ENCODE data around the gene MRPL10.

Gene MRPL10

GRCh38 chr17:47869114-47869513, 37.8 kb upstream of the MRPL10 start:
- Histone ChIP-seq H3K4me3 (ENCODE audit: insufficient read length, low read depth) (no peak overlapping the region), H3K9ac (ENCODE audit: insufficient read length, low read depth) (no peak overlapping the region), H3K4me1 (ENCODE audit: insufficient read depth, insufficient read length) (peaks cover 10% of the 10 kb centered on the region), H3K27me3 (ENCODE audit: insufficient read depth, insufficient read length) (peaks cover 18% of the 10 kb centered on the region), H3K36me3 (ENCODE audit: insufficient read depth, insufficient read length, low read length) (no peaks in the 10 kb centered on the region), H3K9me3 (ENCODE audit: insufficient read depth, low read length) (no peaks in the 10 kb centered on the region)
- no peak for TF ChIP-seq ZNF274 (IDR thresholded peaks at IDR 0.05; ENCODE audit: low read depth, low read length)
- TF ChIP-seq SUZ12 (IDR thresholded peaks at IDR 0.05; ENCODE audit: extremely low read depth, insufficient read depth, insufficient read length): no peak
- no peak for TF ChIP-seq YY1 (IDR thresholded peaks at IDR 0.05; ENCODE audit: insufficient read depth, insufficient read length)
- DNase-seq (ENCODE audit: low read depth, low spot score): no peak

GRCh38 chr17:47867813-47868533, 36.6 kb upstream of the MRPL10 start:
- Histone ChIP-seq H3K36me3 (ENCODE audit: insufficient read depth, insufficient read length, low read length) (no peaks in the 10 kb centered on the region), H3K4me1 (ENCODE audit: insufficient read depth, insufficient read length) (peaks cover 4% of the 10 kb centered on the region), H3K9ac (ENCODE audit: insufficient read length, low read depth) (no peak overlapping the region), H3K4me3 (ENCODE audit: insufficient read length, low read depth) (no peak overlapping the region), H3K9me3 (ENCODE audit: insufficient read depth, low read length) (no peaks in the 10 kb centered on the region; the same call in 1 of the 2 replicates), H3K27me3 (ENCODE audit: insufficient read depth, insufficient read length) (peaks cover 18% of the 10 kb centered on the region)
- TF ChIP-seq SUZ12 (IDR thresholded peaks at IDR 0.05; ENCODE audit: extremely low read depth, insufficient read depth, insufficient read length) (no peak), YY1 (IDR thresholded peaks at IDR 0.05; ENCODE audit: insufficient read depth, insufficient read length) (no peak)
- no peak for DNase-seq (ENCODE audit: low read depth, low spot score)

GRCh38 chr17:47866941-47867340, 35.6 kb upstream of the MRPL10 start:
- Histone ChIP-seq H3K9ac (ENCODE audit: insufficient read length, low read depth) (no peak overlapping the region), H3K4me3 (ENCODE audit: insufficient read length, low read depth) (no peak overlapping the region), H3K27me3 (ENCODE audit: insufficient read depth, insufficient read length) (peaks cover 16% of the 10 kb centered on the region), H3K36me3 (ENCODE audit: insufficient read depth, insufficient read length, low read length) (no peaks in the 10 kb centered on the region), H3K9me3 (ENCODE audit: insufficient read depth, low read length) (no peaks in the 10 kb centered on the region; the same call in 1 of the 2 replicates), H3K4me1 (ENCODE audit: insufficient read depth, insufficient read length) (peaks cover 4% of the 10 kb centered on the region)
- TF ChIP-seq ZNF274 (IDR thresholded peaks at IDR 0.05; ENCODE audit: low read depth, low read length) (no peak), SUZ12 (IDR thresholded peaks at IDR 0.05; ENCODE audit: extremely low read depth, insufficient read depth, insufficient read length) (no peak), YY1 (IDR thresholded peaks at IDR 0.05; ENCODE audit: insufficient read depth, insufficient read length) (no peak)
- no peak for DNase-seq (ENCODE audit: low read depth, low spot score)

GRCh38 chr17:47864791-47865216, 33.5 kb upstream of the MRPL10 start:
- peaks cover 3% of the 10 kb centered on the region for H3K27me3 ChIP-seq (ENCODE audit: insufficient read depth, insufficient read length)
- H3K9ac ChIP-seq (ENCODE audit: insufficient read length, low read depth): no peak overlapping the region
- no peak for DNase-seq (ENCODE audit: low read depth, low spot score)
- TF ChIP-seq YY1 (IDR thresholded peaks at IDR 0.05; ENCODE audit: insufficient read depth, insufficient read length): no peak
- no peak for TF ChIP-seq ZNF274 (IDR thresholded peaks at IDR 0.05; ENCODE audit: low read depth, low read length)
- no peak for TF ChIP-seq SUZ12 (IDR thresholded peaks at IDR 0.05; ENCODE audit: extremely low read depth, insufficient read depth, insufficient read length)
- no peaks in the 10 kb centered on the region; the same call in 1 of the 2 replicates for H3K9me3 ChIP-seq (ENCODE audit: insufficient read depth, low read length)
- no peak overlapping the region for H3K4me3 ChIP-seq (ENCODE audit: insufficient read length, low read depth)
- no peaks in the 10 kb centered on the region for H3K36me3 ChIP-seq (ENCODE audit: insufficient read depth, insufficient read length, low read length)
- peaks cover 4% of the 10 kb centered on the region for H3K4me1 ChIP-seq (ENCODE audit: insufficient read depth, insufficient read length)

- Histone ChIP-seq H3K4me1 (ENCODE audit: insufficient read depth, insufficient read length) (no peaks in the 10 kb centered on the region), H3K9me3 (ENCODE audit: insufficient read depth, low read length) (no peaks in the 10 kb centered on the region; the same call in 1 of the 2 replicates), H3K36me3 (ENCODE audit: insufficient read depth, insufficient read length, low read length) (no peaks in the 10 kb centered on the region), H3K27me3 (ENCODE audit: insufficient read depth, insufficient read length) (peaks cover 6% of the 10 kb centered on the region), H3K4me3 (ENCODE audit: insufficient read length, low read depth) (no peak overlapping the region), H3K9ac (ENCODE audit: insufficient read length, low read depth) (no peak overlapping the region)
- TF ChIP-seq ZNF274 (IDR thresholded peaks at IDR 0.05; ENCODE audit: low read depth, low read length) (no peak), YY1 (IDR thresholded peaks at IDR 0.05; ENCODE audit: insufficient read depth, insufficient read length) (no peak), SUZ12 (IDR thresholded peaks at IDR 0.05; ENCODE audit: extremely low read depth, insufficient read depth, insufficient read length) (no peak)
- no peak for DNase-seq (ENCODE audit: low read depth, low spot score)
Measured at GRCh38 chr17:47862621-47863440, 31.5 kb upstream of the MRPL10 start.

GRCh38 chr17:47860386-47860785, 29.0 kb upstream of the MRPL10 start:
- no peaks in the 10 kb centered on the region; the same call in 1 of the 2 replicates for H3K9me3 ChIP-seq (ENCODE audit: insufficient read depth, low read length)
- no peaks in the 10 kb centered on the region for H3K4me1 ChIP-seq (ENCODE audit: insufficient read depth, insufficient read length)
- TF ChIP-seq ZNF274 (IDR thresholded peaks at IDR 0.05; ENCODE audit: low read depth, low read length) (no peak), SUZ12 (IDR thresholded peaks at IDR 0.05; ENCODE audit: extremely low read depth, insufficient read depth, insufficient read length) (no peak), YY1 (IDR thresholded peaks at IDR 0.05; ENCODE audit: insufficient read depth, insufficient read length) (no peak)
- DNase-seq (ENCODE audit: low read depth, low spot score): no peak
- no peak overlapping the region for H3K4me3 ChIP-seq (ENCODE audit: insufficient read length, low read depth)
- no peak overlapping the region for H3K9ac ChIP-seq (ENCODE audit: insufficient read length, low read depth)
- peaks cover 7% of the 10 kb centered on the region for H3K27me3 ChIP-seq (ENCODE audit: insufficient read depth, insufficient read length)
- H3K36me3 ChIP-seq (ENCODE audit: insufficient read depth, insufficient read length, low read length): no peaks in the 10 kb centered on the region
